H9 (cell line): ENCODE data around the gene TMEM156. TPM values are rescaled to one million over a fixed set of nuclear protein-coding genes. Genes with fewer than 3 reads are reported as not detected.

Experiments used
- DNase-seq: peaks from one replicate; pipeline ENCODE4 v3.0.0-alpha.2; 2017
- H2AFZ ChIP-seq: one replicate; pipeline ENCODE4 v1.6.1; 2013; ENCODE audit warnings: mild to moderate bottlenecking, low read length, control low read depth, moderate library complexity
- H2AK5ac ChIP-seq: 2 replicates; pipeline ENCODE4 v1.6.1; 2013; ENCODE audit warnings: low read length, control low read depth, mixed read lengths; ENCODE audit not compliant: insufficient read length
- H2BK120ac ChIP-seq: one replicate; pipeline ENCODE4 v1.6.1; 2013; ENCODE audit warnings: low read depth, mild to moderate bottlenecking, low read length, control low read depth, inconsistent platforms; ENCODE audit not compliant: poor library complexity, severe bottlenecking
- H2BK12ac ChIP-seq: 2 replicates; pipeline ENCODE4 v1.6.1; 2013; ENCODE audit warnings: low read length, control low read depth, mixed read lengths, low read depth; ENCODE audit not compliant: insufficient read length
- H2BK15ac ChIP-seq: 2 replicates; pipeline ENCODE4 v1.6.1; 2013; ENCODE audit warnings: low read depth, low read length, control low read depth
- H2BK20ac ChIP-seq: one replicate; pipeline ENCODE4 v1.6.1; 2013; ENCODE audit warnings: low read depth, mild to moderate bottlenecking, low read length, control low read depth, inconsistent platforms; ENCODE audit not compliant: poor library complexity, severe bottlenecking
- H2BK5ac ChIP-seq: 2 replicates; pipeline ENCODE4 v1.6.1; 2013; ENCODE audit warnings: low read length, control low read depth, mixed read lengths; ENCODE audit not compliant: insufficient read length
- H3K14ac ChIP-seq: 2 replicates; pipeline ENCODE4 v1.6.1; 2013; ENCODE audit warnings: low read length, control low read depth; ENCODE audit not compliant: insufficient read depth
- H3K18ac ChIP-seq: 2 replicates; pipeline ENCODE4 v1.6.1; 2013; ENCODE audit warnings: low read depth, mild to moderate bottlenecking, mixed read lengths, low read length, control low read depth; ENCODE audit not compliant: insufficient read length
- H3K23ac ChIP-seq: 2 replicates; pipeline ENCODE4 v1.6.1; 2013; ENCODE audit warnings: low read length, control low read depth, mixed read lengths, low read depth; ENCODE audit not compliant: insufficient read length
- H3K23me2 ChIP-seq: 2 replicates; pipeline ENCODE4 v1.6.1; 2013; ENCODE audit warnings: low read depth, mild to moderate bottlenecking, mixed read lengths, low read length, control low read depth; ENCODE audit not compliant: insufficient read length, poor library complexity, severe bottlenecking
- H3K27ac ChIP-seq: 2 replicates; pipeline ENCODE4 v1.5.1; 2013; ENCODE audit warnings: low read length, control low read depth, mixed read lengths, low read depth; ENCODE audit not compliant: insufficient read length
- H3K27me3 ChIP-seq: 2 replicates; pipeline ENCODE4 v1.6.1; 2013; ENCODE audit warnings: low read length, control low read depth, inconsistent platforms; ENCODE audit not compliant: insufficient read depth
- H3K4ac ChIP-seq: 2 replicates; pipeline ENCODE4 v1.6.1; 2013; ENCODE audit warnings: low read depth, mild to moderate bottlenecking, control low read depth, inconsistent platforms, low read length, moderate library complexity
- H3K4me1 ChIP-seq: 2 replicates; pipeline ENCODE4 v1.6.1; 2013; ENCODE audit warnings: low read length, control low read depth, inconsistent platforms; ENCODE audit not compliant: insufficient read depth
- H3K4me2 ChIP-seq: 2 replicates; pipeline ENCODE4 v1.6.1; 2013; ENCODE audit warnings: low read length, control low read depth, mixed read lengths; ENCODE audit not compliant: insufficient read length, insufficient read depth
- H3K56ac ChIP-seq: 2 replicates; pipeline ENCODE4 v1.6.1; 2013; ENCODE audit warnings: low read depth, mild to moderate bottlenecking, mixed read lengths, low read length, control low read depth; ENCODE audit not compliant: insufficient read length
- H3K79me1 ChIP-seq: 2 replicates; pipeline ENCODE4 v1.6.1; 2013; ENCODE audit warnings: low read depth, mild to moderate bottlenecking, moderate library complexity, low read length, control low read depth, inconsistent platforms; ENCODE audit not compliant: insufficient read depth, poor library complexity, severe bottlenecking
- H3K79me2 ChIP-seq: 2 replicates; pipeline ENCODE4 v1.6.1; 2013; ENCODE audit warnings: low read length, control low read depth, inconsistent platforms; ENCODE audit not compliant: insufficient read depth
- H3K9ac ChIP-seq: 2 replicates; pipeline ENCODE4 v1.6.1; 2013; ENCODE audit warnings: low read length, control low read depth, mixed read lengths; ENCODE audit not compliant: insufficient read length; ENCODE audit errors: extremely low read depth
- H3K9me3 ChIP-seq: one replicate; pipeline ENCODE4 v1.6.1; 2013; ENCODE audit warnings: low read depth, low read length, inconsistent platforms; ENCODE audit not compliant: control insufficient read depth
- H3T11ph ChIP-seq: one replicate; pipeline ENCODE4 v1.6.1; 2013; ENCODE audit warnings: mild to moderate bottlenecking, low read length, control low read depth, inconsistent platforms
- H4K20me1 ChIP-seq: one replicate; pipeline ENCODE4 v1.6.1; 2013; ENCODE audit not compliant: control insufficient read depth, insufficient read length, insufficient read depth
- H4K5ac ChIP-seq: 2 replicates; pipeline ENCODE4 v1.6.1; 2013; ENCODE audit warnings: low read depth, mild to moderate bottlenecking, mixed read lengths, low read length, control low read depth; ENCODE audit not compliant: insufficient read length
- H4K8ac ChIP-seq: replicated peaks from 2 replicates; pipeline ENCODE4 v1.6.1; 2013; ENCODE audit warnings: low read length, control low read depth, mixed read lengths, low read depth; ENCODE audit not compliant: insufficient read length
- H4K91ac ChIP-seq: 2 replicates; pipeline ENCODE4 v1.6.1; 2013; ENCODE audit warnings: low read depth, mild to moderate bottlenecking, moderate library complexity, mixed read lengths, low read length, control low read depth; ENCODE audit not compliant: insufficient read length
- H3K27ac Mint-ChIP-seq, 3 experiments: 2 replicates in 2 of 3; 3 replicates in 1 of 3; pipeline ENCODE4 v1.8.0; 2020 to 2021; ENCODE audit warnings: mixed read lengths in 3 of 3, mild to moderate bottlenecking in 1 of 3, moderate library complexity in 1 of 3
- H3K27me3 Mint-ChIP-seq: 2 replicates; pipeline ENCODE4 v1.8.0; 2021; ENCODE audit warnings: low read depth, mild to moderate bottlenecking, moderate library complexity, mixed read lengths
- H3K36me3 Mint-ChIP-seq, 3 experiments: 2 replicates in 2 of 3; 3 replicates in 1 of 3; pipeline ENCODE4 v1.8.0; 2020 to 2021; ENCODE audit warnings: low read depth in 3 of 3, mixed read lengths in 3 of 3; ENCODE audit not compliant: insufficient read depth in 1 of 3
- H3K4me1 Mint-ChIP-seq, 2 experiments: 2 replicates each; pipeline ENCODE4 v1.8.0; 2020; ENCODE audit warnings: mixed read lengths in 2 of 2
- H3K4me3 Mint-ChIP-seq, 2 experiments: 2 replicates in 1 of 2; 3 replicates in 1 of 2; pipeline ENCODE4 v1.8.0; 2020 to 2021; ENCODE audit warnings: mild to moderate bottlenecking in 2 of 2, mixed read lengths in 2 of 2, moderate library complexity in 1 of 2
- H3K9me3 Mint-ChIP-seq, 2 experiments: 2 replicates in 1 of 2; 3 replicates in 1 of 2; pipeline ENCODE4 v1.8.0; 2020; ENCODE audit warnings: mild to moderate bottlenecking in 2 of 2, mixed read lengths in 2 of 2, moderate library complexity in 1 of 2
- WGBS: extraction: QIAGEN DNeasy Blood & Tissue Kit; methylation state at CpG from one replicate; pipeline ENCODE4 v1.1.7; 2013; ENCODE audit warnings: missing lambda C conversion rate, low lambda C conversion rate, mixed read lengths; ENCODE audit not compliant: insufficient read length; ENCODE audit errors: extremely low coverage; 5-methylcytosine and 5-hydroxymethylcytosine counted together
- total RNA-seq: library from RNA; stranded (reverse); gene quantifications from 2 replicates; pipeline ENCODE4 v1.2.1, GENCODE V29; 2021
- TF ChIP-seq, protein P1 (sequence below): fragments of 200-600 bp; sonication (generic); conservative IDR thresholded peaks from 3 replicates; pipeline ENCODE4 v1.8.0; 2021; ENCODE audit warnings: antibody characterized with exemption, mild to moderate bottlenecking

Gene TMEM156
- total RNA-seq, 1 experiment from 2014 or later: not detected

DNA sequence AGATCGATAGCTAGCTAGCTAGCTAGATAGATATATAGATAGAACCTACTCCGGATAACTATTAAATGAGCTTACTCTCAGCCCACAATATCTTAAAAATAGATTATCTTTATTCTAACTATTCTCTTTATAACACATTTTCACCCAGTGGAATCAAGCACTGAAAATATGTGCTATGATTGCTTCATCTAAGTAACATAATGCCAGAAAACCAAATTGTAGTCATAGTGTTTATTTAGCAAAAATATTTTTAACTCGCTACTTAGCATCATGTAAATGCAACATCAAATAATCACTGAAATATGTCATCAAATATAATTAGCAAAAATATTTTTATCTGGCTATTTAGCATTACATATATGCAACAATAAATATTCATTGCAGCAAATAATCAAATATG lies 1.5 kb downstream of the TMEM156 start:
- Histone ChIP-seq H3T11ph (no peak overlapping the region), H2BK120ac (no peak overlapping the region), H2BK12ac (no peak overlapping the region), H3K9me3 (no peaks in the 10 kb centered on the region), H4K91ac (no peak overlapping the region), H3K4me1 (no peaks in the 10 kb centered on the region), H2BK5ac (no peak overlapping the region), H2BK20ac (no peak overlapping the region), H3K14ac (no peak overlapping the region), H2AFZ (no peak overlapping the region), H4K5ac (no peak overlapping the region), H3K18ac (no peak overlapping the region), H2BK15ac (no peak overlapping the region), H3K79me2 (no peaks in the 10 kb centered on the region), H3K79me1 (no peaks in the 10 kb centered on the region), H3K27ac (no peak overlapping the region), H3K23ac (no peak overlapping the region), H2AK5ac (no peak overlapping the region), H4K20me1 (no peaks in the 10 kb centered on the region), H3K4me2 (no peak overlapping the region), H3K56ac (no peak overlapping the region), H3K9ac (no peak overlapping the region), H4K8ac (no peak overlapping the region), H3K4ac (no peak overlapping the region), H3K27me3 (no peaks in the 10 kb centered on the region), H3K23me2 (no peaks in the 10 kb centered on the region)
- Mint-ChIP-seq H3K4me1 (no peaks in the 10 kb centered on the region), H3K27me3 (no peaks in the 10 kb centered on the region), H3K9me3 (no peaks in the 10 kb centered on the region), H3K4me3 (no peak overlapping the region), H3K27ac (no peak overlapping the region), H3K36me3 (no peaks in the 10 kb centered on the region)
- no CpG with 5 or more reads among the region's 3 CpGs for WGBS
- TF ChIP-seq, protein P1, sequence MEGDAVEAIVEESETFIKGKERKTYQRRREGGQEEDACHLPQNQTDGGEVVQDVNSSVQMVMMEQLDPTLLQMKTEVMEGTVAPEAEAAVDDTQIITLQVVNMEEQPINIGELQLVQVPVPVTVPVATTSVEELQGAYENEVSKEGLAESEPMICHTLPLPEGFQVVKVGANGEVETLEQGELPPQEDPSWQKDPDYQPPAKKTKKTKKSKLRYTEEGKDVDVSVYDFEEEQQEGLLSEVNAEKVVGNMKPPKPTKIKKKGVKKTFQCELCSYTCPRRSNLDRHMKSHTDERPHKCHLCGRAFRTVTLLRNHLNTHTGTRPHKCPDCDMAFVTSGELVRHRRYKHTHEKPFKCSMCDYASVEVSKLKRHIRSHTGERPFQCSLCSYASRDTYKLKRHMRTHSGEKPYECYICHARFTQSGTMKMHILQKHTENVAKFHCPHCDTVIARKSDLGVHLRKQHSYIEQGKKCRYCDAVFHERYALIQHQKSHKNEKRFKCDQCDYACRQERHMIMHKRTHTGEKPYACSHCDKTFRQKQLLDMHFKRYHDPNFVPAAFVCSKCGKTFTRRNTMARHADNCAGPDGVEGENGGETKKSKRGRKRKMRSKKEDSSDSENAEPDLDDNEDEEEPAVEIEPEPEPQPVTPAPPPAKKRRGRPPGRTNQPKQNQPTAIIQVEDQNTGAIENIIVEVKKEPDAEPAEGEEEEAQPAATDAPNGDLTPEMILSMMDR: no peak
- no peak for DNase-seq
